ENCODE measurements around the gene RPL5. TPM values are rescaled to one million over a fixed set of nuclear protein-coding genes. Genes with fewer than 3 reads are reported as not detected.
A peak's percentile ranks its signal among the peaks of the same experiment; 100 is the strongest.

The RPL5 gene
- total and polyA plus RNA-seq, 2 experiments from 2014 or later, result 2,182 to 3,547 TPM

GRCh38 chr1:92833840-92834239 is 2.0 kb downstream of the RPL5 start:
- Histone ChIP-seq H3K4me1 (ENCODE audit: insufficient read depth) (peaks cover 22% of the 10 kb centered on the region), H3F3A (replicated peaks; ENCODE audit: low read depth) (peaks cover 36% of the 10 kb centered on the region), H3K36me3 (ENCODE audit: insufficient read depth) (peaks cover 63% of the 10 kb centered on the region), H2AFZ (no peak overlapping the region), H4K20me1 (replicated peaks; ENCODE audit: insufficient read depth) (peaks cover 57% of the 10 kb centered on the region), H3K4me3 (peak overlapping the region; percentile 88), H3K79me2 (replicated peaks; ENCODE audit: insufficient read depth) (peaks cover 70% of the 10 kb centered on the region), H3K4me2 (peak overlapping the region; percentile 83), H3K27ac (ENCODE audit: low read depth) (peak overlapping the region; percentile 88), H3K9me2 (ENCODE audit: insufficient read depth) (no peaks in the 10 kb centered on the region), H3K27me3 (ENCODE audit: insufficient read depth) (no peaks in the 10 kb centered on the region)
- Mint-ChIP-seq H3K4me3 (peak overlapping the region; percentile 98), H3K36me3 (ENCODE audit: low read depth) (peaks cover 70% of the 10 kb centered on the region), H3K4me1 (peaks cover 26% of the 10 kb centered on the region), H3K9me3 (no peaks in the 10 kb centered on the region), H3K27me3 (ENCODE audit: insufficient read depth, low read depth, poor library complexity) (peaks cover 24% of the 10 kb centered on the region), H3K27ac (peak overlapping the region; percentile 70; the same call in 1 of the 2 replicates)
- no peak for DNase-seq (ENCODE audit: low spot score)
- no peak for ATAC-seq
- TF ChIP-seq ZNF331 (CRISPR knock-in tag; IDR thresholded peaks at IDR 0.05; ENCODE audit: low read depth), result no peak
- TF ChIP-seq STAT1 (IDR thresholded peaks at IDR 0.05; ENCODE audit: unreplicated experiment), result no peak
- no peak for TF ChIP-seq REST (IDR thresholded peaks at IDR 0.05; ENCODE audit: unreplicated experiment)
- TF ChIP-seq CTCF (conservative IDR thresholded peaks at IDR 0.05; ENCODE audit: low read depth in 2 of 2), result no peak
- TF ChIP-seq EZH2phosphoT487 (IDR thresholded peaks at IDR 0.05; ENCODE audit: unreplicated experiment), result no peak
- TF ChIP-seq ZNF114 (CRISPR knock-in tag; IDR thresholded peaks at IDR 0.05), result no peak

- H3K4me1 ChIP-seq (ENCODE audit: insufficient read depth), result peaks cover 22% of the 10 kb centered on the region
- peaks cover 71% of the 10 kb centered on the region for H3K36me3 ChIP-seq (ENCODE audit: insufficient read depth)
- ATAC-seq (no peak), DNase-seq (ENCODE audit: low spot score) (no peak)
- peak overlapping the region; percentile 88 for H3K27ac ChIP-seq (ENCODE audit: low read depth)
- peaks cover 78% of the 10 kb centered on the region for H3K36me3 Mint-ChIP-seq (ENCODE audit: low read depth)
- peak overlapping the region; percentile 98 for H3K4me3 Mint-ChIP-seq
- peaks cover 78% of the 10 kb centered on the region for H3K79me2 ChIP-seq (replicated peaks; ENCODE audit: insufficient read depth)
- no peaks in the 10 kb centered on the region for H3K9me2 ChIP-seq (ENCODE audit: insufficient read depth)
- no peak overlapping the region for H2AFZ ChIP-seq
- H3K27me3 Mint-ChIP-seq (ENCODE audit: insufficient read depth, low read depth, poor library complexity), result peaks cover 24% of the 10 kb centered on the region
- H3K27ac Mint-ChIP-seq, result no peak overlapping the region
- H3K4me2 ChIP-seq, result peak overlapping the region; percentile 83
- peaks cover 26% of the 10 kb centered on the region for H3K4me1 Mint-ChIP-seq
- no peaks in the 10 kb centered on the region for H3K27me3 ChIP-seq (ENCODE audit: insufficient read depth)
- H3K4me3 ChIP-seq, result peak overlapping the region; percentile 88
- peaks cover 42% of the 10 kb centered on the region for H3F3A ChIP-seq (replicated peaks; ENCODE audit: low read depth)
- H4K20me1 ChIP-seq (replicated peaks; ENCODE audit: insufficient read depth), result peaks cover 65% of the 10 kb centered on the region
- H3K9me3 Mint-ChIP-seq, result no peaks in the 10 kb centered on the region
- no peak for TF ChIP-seq STAT1 (IDR thresholded peaks at IDR 0.05; ENCODE audit: unreplicated experiment)
- no peak for TF ChIP-seq ZNF331 (CRISPR knock-in tag; IDR thresholded peaks at IDR 0.05; ENCODE audit: low read depth)
- no peak for TF ChIP-seq ZNF114 (CRISPR knock-in tag; IDR thresholded peaks at IDR 0.05)
- no peak for TF ChIP-seq ETS1 (IDR thresholded peaks at IDR 0.05)
- no peak for TF ChIP-seq CREB1 (CRISPR knock-in tag; IDR thresholded peaks at IDR 0.05; ENCODE audit: low read depth)
- TF ChIP-seq EZH2 (IDR thresholded peaks at IDR 0.05; ENCODE audit: low read depth, unreplicated experiment), result no peak
These were observed 2.8 kb downstream of the RPL5 start for GRCh38 chr1:92834617-92835016.

Data from GM23338 (cell line).